ENCODE results near the gene FBXW5.

Gene FBXW5

DNA sequence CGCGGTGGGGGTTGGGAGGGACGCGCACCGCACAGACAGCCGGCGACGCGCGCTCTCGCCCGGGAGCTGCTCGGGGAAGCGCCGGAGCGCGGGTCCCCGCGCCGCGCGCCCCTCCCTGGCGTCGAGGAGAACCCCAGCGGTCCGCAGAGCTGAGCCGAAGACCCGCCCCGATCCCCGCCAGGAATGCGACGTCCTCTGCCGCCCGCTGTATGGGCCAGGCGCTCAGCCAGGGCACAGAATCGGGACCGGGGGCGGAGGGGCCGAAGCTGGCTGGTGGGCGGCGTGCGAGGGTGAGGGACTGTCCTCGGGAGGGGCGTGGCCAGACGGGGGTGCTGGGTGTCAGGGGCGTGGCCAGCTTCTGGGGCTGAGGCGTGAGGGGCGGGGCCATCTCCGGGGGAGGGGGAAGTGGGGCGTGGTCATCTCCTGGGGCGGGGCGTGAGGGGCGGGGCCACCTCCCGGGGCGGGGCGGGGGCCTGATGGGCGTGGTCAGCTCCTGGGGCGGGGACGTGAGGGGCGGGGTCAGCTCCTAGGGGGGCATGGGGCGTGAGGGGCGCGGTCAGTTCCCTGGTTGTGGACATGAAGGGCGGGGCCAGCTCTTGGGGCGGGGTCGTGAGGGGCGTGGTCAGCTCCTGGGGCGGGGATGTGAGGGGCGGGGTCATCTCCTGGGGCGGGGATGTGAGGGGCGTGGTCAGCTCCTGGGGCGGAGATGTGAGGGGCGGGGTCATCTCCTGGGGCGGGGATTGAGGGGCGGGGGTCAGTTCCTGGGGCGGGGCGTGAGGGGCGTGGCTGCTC, 33.7 kb upstream of the FBXW5 start:
- DNase-seq (ENCODE audit: low spot score), result peak; percentile 87

DNA sequence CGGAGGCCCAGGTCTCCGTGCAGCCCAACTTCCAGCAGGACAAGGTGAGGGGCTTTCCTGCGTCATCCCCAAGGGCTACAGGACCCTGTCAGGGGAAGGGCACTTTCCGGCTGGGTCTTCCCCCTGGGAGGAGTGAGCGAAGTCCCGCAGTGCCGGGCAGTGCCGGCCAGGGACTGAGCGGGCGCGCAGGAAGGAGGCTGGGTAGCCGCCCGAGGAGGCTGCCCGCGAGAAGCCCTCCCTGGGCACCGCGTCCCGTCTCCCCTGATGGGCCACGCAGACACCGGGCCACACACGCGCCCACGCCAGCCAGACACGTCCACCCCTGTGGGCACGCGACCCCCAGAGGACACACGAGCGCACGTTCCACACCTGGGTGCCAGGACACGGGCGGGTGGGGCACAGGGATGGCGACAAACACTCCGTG, 33.1 kb upstream of the FBXW5 start:
- DNase-seq (ENCODE audit: low spot score), result no peak

DNA sequence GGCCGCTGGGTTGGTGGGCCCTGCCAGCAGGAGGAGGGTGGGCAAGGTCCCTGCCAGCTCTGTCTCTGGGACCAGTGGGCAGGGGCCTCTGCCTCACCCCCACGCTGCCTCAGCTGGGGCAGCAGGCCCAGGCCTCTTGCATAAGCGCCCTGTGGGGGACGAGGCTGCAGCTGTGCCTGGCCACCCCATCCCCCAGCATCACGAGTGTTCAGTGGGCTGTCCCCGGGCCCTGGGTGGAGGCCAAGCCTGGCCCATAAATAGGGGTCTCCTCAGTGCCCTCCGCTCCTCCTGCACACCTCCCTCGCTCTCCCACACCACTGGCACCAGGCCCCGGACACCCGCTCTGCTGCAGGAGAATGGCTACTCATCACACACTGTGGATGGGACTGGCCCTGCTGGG, 32.7 kb upstream of the FBXW5 start, which contains the start of gene PTGDS:
TSS of gene PTGDS (plus strand) at position 282 of the 400 bp plus-strand sequence. CDS start at position 357, 75 bp downstream.
- no peak for DNase-seq (ENCODE audit: low spot score)

DNA sequence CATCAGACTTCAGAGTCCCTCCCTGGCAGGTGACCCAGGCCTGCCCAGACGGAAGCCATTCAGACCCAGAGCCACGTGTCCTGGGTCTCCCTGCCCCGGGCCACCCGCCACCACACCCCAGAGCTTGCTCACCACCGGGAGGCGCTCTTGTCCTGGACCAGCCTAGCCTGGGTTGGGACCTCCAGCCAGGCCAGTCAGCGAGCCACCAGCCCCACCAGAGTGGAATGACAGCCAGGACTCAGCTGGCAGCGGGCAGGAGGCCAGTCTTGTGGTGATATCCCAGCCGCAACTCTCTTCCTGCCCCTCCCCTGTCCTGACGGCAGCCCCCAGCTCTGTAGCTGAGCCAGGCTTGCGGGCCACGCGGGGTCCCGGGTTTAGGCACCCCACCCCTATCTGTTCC, 31.1 kb upstream of the FBXW5 start:
- no peak for DNase-seq (ENCODE audit: low spot score)

DNA sequence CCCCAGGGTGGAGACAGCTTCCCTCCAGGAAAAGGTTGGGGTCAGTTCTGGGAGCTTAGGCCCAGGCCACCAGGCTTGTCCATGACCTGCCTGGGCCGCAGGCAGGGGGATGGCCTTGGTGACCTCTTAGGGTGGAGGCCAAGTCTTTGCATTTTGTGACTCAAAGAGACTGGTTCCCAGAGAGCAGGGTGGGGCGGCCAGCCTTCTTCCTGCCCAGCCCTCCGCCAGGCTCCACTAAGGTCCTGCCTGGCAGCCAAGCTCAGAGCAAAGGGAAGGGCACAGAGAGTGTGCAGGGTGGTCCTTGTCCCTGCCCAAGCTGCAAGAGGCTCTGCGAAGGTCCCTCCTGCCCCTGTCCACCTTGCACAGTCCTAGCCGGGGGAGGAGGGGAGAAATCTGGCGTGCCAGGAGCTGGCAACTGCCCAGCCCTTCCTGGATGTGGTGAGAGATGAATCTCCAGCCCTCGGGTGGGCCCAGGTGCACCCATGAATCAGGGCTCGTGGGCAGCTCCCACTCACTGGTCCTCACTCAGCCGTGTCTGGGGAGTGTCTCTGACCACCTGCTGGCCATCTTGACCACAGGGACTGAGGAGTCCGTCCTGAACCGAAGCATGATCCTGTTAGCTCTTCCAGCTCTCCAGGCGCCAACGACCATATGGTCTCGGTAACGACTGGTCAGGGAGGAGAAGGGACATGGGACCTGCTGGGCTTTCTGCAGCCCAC, 30.4 kb upstream of the FBXW5 start:
- no peak for DNase-seq (ENCODE audit: low spot score)

DNA sequence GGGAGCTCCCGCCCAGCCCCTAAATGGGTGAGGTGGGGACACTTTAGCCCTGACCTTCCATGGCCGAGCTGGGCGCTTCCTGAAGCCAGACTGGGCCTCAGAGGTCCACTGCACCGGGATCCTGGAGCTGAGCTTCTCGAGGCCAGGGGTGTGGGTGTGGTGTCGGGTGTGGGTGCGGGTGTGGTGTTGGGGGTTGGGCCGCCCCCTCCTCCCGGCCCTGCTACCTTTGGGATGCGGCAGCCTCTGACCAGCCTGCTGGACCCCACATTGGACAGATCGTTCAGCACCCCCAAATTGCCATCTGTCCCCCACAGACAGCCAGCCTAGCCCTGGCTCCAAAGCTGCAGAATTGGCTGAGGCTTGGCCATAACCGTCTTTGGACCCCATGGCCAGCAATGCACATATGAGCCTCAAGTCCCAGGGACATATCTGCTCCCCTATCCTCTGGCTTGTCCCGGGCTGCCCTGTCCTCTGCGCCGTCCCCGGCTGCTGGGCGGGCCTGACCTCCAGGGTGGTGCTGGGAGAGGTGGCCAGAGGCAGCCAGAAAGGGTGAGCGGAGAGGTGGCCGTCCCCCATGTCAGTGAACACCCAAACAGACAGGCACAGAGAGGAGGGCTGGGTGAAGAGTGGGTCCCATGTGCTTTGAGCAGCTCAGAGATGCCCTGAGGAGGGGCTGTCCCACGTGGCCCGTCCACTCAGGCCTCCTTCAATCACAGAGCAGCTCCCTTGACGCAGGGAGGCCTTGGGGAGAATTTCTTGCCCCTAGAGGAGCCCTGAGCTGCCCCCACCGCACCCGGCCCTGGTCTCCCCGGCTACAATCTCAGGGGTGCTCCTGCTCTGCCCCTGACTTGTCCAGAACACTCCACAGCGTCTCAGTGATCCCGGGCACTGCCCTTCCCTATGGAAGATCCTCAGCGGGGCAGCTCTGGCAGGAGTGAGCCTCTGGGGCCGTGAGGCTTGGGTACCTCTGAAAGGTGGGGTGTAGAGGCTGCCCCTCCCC, 29.4 kb upstream of the FBXW5 start:
- DNase-seq (ENCODE audit: low spot score), result no peak

DNA sequence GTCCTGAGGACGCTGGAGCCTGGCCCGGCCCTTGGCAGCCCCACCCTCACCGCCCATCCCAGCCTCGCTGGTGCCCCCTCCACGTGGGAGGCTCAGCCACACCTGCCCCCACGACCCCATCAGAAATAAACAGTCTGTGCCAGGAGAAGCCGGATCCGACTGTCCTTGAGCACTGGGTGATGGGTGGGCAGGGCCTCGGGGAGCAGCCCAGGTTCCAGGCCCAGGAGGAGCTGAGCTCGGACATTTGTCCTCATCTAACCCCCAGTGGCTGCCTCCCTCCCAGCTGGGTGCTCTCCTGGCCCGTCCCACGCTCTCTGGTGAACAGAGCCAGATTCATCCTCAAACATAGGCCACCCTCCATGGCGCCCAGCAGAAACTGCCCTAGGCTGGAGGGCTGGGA, 28.2 kb upstream of the FBXW5 start:
- no peak for DNase-seq (ENCODE audit: low spot score)

DNA sequence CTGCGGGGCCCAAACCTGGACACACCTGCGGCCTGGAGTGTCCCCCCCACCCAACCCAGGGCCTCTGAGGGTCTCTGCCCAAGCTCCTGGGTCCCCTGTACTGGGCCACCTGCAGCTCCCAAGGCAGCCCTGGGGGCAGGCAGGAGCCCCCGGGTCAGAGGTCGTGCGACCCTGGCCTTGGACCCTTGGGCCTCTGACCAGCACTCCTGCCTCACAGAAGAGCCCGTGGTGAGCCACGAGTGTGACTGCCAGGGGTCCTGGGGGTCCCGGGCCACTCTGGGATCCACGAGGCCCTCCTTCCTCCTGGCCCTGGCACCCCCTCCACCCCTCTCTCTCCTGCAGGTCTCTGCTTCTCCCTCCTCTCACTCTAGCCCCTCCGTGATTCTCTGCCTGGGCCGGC, 27.8 kb upstream of the FBXW5 start:
- DNase-seq (ENCODE audit: low spot score), result no peak

DNA sequence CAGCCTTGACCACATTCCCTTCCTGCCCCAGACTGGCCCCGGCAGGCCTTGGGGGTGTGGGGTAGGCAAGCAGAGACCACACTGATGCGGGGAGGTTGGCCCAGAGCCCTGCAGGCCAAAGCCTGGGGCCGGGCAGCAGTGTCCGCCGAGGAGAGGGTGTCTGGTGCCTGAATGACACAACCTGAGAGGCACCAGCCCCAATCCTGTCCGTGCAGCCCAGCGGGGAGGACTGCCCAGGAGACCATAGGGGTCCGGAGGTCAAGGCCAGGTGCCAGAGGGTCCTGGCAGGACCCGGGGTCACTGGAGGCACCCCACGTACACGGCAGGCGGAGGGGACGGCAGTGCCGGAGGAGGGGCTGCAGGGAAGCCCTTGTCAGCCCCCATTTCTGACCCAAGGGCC, 27.2 kb upstream of the FBXW5 start:
- DNase-seq (ENCODE audit: low spot score), result no peak

DNA sequence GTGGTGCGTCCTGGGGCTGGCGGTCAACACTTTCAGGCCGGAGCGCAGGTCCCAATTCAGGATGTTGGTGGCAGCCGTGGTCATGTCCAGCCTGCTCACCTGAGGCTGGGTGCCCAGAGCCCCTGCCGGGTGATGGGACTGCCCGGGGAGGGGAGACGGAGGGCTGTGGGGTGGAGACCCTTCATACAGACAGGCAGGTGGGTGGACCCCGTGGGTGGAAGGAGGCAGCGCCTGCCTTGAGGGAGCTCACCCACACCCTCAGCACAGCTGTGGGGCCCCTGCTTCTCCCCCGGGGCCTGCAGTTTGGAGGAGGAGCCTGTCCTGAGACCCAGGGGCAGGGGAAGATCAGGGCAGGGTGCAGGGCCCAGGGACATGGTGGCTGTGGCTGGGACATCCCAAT, 25.8 kb upstream of the FBXW5 start:
- DNase-seq (ENCODE audit: low spot score), result no peak

DNA sequence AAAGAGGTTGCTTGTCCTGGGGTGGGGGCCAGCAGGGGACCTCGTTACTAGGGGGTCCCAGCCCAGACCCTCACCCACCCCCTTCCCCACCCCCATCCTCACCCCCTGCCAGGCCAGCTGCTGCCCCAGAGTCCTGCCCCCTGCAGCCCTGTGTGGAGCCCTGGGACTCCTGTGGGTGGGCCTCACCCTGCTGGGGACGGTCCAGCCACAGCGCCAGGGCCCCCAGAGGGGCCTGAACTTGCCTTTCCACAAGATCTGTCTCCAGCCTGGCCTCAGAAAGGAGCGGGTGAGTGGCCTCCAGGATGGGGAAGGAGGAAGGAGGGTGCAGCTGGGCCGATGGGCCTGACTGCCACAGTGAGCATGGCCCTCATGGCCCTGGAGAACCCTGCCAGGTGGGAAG, 25.2 kb upstream of the FBXW5 start:
- DNase-seq (ENCODE audit: low spot score), result no peak

DNA sequence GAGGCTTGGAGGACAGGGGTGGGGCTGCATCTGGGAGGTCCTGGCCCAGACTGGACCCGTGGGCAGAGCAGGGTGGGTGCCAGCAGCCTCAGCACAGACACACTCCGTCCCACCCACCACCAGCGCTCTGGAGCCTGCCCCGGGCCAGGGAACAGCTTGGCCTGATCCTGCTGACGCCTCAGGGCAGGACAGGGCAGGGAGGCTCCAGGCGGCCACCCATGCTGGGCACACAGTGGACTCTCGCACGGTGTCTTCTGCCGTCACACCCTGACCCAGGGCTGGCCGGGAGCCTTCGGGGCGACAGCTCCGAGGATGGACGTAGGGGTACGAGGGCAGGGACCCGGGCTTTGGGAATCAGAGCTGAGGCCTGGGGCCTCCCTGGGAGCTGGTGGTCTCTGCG, 24.6 kb upstream of the FBXW5 start:
- no peak for DNase-seq (ENCODE audit: low spot score)

DNA sequence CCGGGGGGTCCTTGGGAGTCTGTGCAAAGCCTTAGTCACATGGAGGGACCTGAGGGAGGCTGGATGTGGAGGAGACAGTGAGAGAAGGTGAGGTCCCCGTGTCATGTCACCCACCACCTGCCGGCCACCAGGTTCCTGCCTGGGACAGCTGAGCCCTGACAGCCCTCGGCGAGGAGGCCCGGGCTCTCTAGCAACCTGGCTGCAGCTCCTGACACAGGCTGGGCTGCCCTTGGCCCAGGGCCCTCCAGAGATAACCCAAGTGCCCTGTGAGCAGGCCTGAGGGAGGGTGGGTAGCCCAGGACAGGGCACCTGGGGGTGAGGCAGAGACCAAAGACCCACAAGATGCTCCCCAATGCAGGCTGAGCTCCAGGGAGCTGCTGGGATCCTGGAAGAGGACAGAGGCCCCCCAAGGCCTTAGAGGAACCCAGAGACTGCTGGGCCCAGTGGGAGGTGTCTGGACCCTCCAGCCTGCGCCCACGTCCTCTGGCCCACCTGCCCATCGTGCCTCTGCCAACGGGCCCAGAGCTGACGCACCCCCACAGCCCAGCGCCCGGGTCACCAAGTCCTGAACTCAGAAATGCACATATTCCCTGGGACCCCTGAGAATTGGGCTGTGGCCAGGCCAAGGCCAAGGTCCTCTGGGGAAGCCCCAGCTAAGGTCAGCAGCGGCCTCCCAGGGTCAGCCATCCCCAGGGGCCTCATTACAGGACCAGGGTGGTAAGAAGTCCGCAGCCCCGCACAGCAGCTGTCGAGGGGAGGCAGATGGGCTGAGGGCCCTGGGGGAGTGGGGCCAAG, 24.0 kb upstream of the FBXW5 start:
- DNase-seq (ENCODE audit: low spot score), result no peak

DNA sequence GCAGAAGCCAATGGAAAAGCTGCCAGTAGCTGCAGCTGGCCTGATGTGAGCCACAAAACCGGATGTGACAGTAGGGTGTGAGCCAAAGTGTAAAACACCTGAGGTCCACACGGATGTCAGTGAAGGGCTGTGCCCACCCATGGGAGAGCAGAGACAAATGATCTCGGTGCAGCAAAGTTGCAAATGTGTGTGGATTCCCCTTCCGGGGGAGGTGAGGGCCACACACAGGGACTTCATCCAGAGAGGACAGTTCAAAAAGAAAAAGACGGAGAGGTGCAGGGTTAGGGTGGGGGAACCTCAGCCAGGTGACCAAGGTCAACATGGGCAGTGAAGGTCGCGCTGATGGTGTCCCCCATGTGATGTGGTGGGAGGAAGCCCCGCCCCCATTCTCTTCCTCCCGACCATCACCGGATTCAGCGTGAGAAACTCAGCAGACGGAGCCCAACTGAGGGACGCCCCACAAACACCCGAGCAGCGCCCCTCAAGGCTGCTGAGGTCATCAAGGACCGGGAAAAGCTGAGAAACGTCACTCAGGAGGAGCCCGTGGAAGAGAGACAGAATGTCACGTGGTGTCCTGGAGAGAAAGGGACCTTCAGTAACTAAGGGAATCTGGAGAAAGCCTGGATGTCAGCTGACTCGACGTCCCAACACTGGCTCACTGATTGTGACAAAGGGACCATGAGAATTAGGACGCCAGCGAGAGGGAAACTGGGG, 21.4 kb upstream of the FBXW5 start:
- no peak for DNase-seq (ENCODE audit: low spot score)

DNA sequence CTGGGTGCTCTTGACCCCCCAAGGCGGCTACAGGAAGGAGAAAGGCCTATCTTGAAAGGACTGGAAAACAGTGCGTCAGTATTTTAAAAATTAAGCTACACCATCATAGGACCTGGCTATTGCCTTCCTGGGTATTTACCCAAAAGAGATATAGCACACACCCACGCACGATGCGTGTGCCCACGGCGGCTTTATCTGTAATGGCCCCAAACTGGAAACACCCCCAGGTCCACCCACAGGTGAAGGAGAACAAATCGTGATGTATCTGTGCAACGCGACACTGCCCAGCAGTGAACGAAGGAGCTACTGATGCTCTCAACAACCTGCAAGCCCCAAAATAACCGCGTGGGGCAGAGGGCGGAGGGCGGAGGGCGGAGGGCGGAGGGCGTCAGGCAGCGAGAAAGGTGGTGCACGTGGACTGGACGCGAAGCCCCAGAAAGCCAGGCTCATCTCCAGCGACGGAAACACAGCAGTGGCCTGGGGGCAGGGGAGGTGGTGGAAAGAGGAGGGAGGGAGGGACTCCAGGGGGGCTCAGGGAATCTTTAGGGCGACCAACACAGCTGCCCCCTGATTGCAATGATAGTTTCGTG, 20.4 kb upstream of the FBXW5 start:
- no peak for DNase-seq (ENCODE audit: low spot score)

DNA sequence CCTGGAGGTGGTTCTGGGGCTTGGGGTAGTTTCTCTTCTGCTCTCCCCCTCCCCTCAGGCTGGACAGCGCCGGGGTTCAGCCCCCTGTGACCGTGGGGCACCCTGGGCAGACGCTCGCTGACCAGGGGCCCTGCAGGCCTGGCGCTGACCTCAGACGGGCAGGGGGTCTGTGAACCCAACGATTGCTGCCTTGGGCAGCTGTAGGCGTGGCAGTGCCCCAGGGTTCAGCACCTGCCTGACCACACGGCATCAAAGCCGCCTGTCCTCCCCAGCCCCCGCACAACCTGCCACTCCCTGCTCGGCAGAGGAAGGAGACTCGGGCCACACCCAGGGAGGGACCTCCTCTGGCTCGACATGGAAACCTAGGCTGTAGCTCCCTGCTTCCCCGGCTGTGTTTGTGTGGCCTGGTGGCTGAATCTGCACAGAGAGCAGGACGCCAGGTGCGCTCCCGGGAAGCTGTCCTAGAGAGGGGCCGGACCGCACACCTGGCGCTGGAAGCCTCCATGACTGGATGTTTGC, 19.7 kb upstream of the FBXW5 start:
- no peak for DNase-seq (ENCODE audit: low spot score)

DNA sequence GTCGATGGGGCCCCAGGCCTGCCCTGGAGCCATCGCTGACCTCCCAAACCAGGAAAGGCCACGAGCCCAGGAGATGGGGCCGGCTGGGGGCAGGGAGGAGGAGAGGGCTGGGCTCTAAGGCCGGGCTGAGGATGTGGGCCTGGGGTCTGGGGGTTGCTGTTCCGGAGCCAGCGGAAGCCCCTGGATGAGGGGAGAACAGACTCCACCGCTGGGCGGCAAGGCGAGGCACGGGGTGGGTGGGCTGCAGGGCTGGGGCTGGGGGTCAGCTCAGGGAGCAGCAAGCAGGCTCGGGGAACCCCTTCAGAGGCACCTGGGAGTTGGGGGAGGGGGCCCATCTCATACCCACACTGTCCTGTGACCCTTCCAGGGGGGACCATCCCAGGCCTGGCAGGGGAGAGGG, 19.2 kb upstream of the FBXW5 start:
- no peak for DNase-seq (ENCODE audit: low spot score)

DNA sequence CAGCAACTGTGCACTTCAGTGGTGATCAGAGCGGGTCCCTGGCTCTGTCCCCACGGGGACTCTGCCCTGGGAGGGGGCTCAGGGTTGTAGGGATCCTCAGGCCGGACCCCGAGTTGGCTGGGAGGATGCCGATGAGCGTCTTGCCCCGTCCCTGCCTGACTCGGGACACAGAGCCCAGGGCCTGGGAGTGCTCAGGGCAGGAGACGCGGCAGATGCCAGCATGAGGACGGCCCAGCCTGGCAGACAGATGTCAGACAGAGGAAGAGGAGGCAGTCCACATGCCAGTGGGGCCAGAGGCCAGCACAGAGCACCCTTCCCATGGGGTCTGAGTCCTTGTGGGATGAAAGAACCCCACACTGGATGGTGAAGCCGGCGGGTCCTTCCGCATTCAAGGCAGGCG, 18.8 kb upstream of the FBXW5 start:
- no peak for DNase-seq (ENCODE audit: low spot score)

DNA sequence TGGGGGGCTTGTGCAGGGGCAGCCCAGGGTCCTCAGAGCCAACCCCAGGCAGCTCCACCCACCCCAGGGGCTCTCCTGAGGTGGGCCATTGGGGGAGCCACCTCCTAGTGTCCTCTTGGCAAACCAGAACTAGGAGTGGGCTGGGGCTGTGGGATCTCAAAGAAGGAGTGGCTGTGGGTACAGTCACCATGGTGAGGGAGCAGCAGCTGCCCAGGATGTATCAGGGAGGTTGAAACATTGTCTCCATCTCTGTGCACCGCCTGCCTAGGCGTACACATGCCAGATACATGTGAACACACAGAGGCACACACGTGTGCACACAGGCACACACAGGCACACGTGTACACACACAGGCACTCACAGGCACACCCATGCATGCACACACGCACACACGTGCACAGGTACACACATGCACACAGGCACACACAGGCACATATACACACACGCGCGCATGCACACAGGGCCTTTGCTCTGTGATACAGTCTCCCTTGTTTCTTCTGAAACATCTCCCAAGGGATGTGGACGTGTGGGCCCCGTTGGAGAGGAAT, 18.2 kb upstream of the FBXW5 start:
- no peak for DNase-seq (ENCODE audit: low spot score)

DNA sequence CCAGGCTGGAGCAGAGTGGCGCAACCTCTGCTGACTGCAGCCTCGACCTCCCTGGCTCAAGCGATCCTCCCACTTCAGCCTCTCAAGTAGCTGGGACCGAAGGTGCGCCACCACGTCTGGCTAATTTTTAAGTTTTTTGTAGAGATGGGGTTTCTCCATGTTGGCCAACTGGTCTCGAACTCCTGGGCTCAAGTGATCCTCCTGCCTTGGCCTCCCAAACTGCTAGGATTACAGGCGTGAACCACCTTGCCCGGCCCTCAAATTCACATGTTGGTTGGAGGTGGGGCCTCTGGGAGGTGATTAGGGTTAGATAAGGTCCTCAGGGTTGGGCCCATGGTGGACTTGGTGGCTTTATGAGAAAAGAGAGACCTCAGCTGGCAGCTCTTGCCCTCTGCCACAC, 17.6 kb upstream of the FBXW5 start:
- no peak for DNase-seq (ENCODE audit: low spot score)

All from D341Med (cell line).